Ishikawa (cell line): Measurements from ENCODE around the gene CARMIL1.

Experiments
- CEBPB ChIP-seq: IDR thresholded peaks from 2 replicates; pipeline ENCODE4 v1.6.1; 2012
- CREB1 ChIP-seq: IDR thresholded peaks from 2 replicates; pipeline ENCODE4 v1.6.1; 2012; ENCODE audit warnings: low read depth
- EGR1 ChIP-seq: IDR thresholded peaks from 2 replicates; pipeline ENCODE4 v1.6.1; 2012
- EP300 ChIP-seq: IDR thresholded peaks from 2 replicates; pipeline ENCODE4 v1.6.1; 2012; ENCODE audit warnings: borderline replicate concordance
- FOXM1 ChIP-seq: IDR thresholded peaks from 2 replicates; pipeline ENCODE4 v1.6.1; 2012; ENCODE audit warnings: low read depth, borderline replicate concordance
- NFIC ChIP-seq: IDR thresholded peaks from 2 replicates; pipeline ENCODE4 v1.6.1; 2012
- RAD21 ChIP-seq: IDR thresholded peaks from 2 replicates; pipeline ENCODE4 v1.6.1; 2012; ENCODE audit warnings: low read depth
- TAF1 ChIP-seq: IDR thresholded peaks from 2 replicates; pipeline ENCODE4 v1.6.1; 2012; ENCODE audit warnings: low read depth, mild to moderate bottlenecking
- TCF12 ChIP-seq: IDR thresholded peaks from 2 replicates; pipeline ENCODE4 v1.6.1; 2012; ENCODE audit warnings: low read depth
- TEAD4 ChIP-seq: IDR thresholded peaks from 2 replicates; pipeline ENCODE4 v1.6.1; 2012
- YY1 ChIP-seq: IDR thresholded peaks from 2 replicates; pipeline ENCODE4 v1.6.1; 2012; ENCODE audit warnings: low read depth
- ZBTB7A ChIP-seq: IDR thresholded peaks from 2 replicates; pipeline ENCODE4 v1.6.1; 2012; ENCODE audit warnings: low read depth
- TF ChIP-seq, protein P1 (sequence below): IDR thresholded peaks from 2 replicates; pipeline ENCODE4 v1.6.1; 2012
- TF ChIP-seq, protein P2 (sequence below): IDR thresholded peaks from 2 replicates; pipeline ENCODE4 v1.6.1; 2012; ENCODE audit warnings: low read depth, mild to moderate bottlenecking
- TF ChIP-seq, protein P3 (sequence below): IDR thresholded peaks from 2 replicates; pipeline ENCODE4 v1.6.1; 2012

Gene CARMIL1

DNA sequence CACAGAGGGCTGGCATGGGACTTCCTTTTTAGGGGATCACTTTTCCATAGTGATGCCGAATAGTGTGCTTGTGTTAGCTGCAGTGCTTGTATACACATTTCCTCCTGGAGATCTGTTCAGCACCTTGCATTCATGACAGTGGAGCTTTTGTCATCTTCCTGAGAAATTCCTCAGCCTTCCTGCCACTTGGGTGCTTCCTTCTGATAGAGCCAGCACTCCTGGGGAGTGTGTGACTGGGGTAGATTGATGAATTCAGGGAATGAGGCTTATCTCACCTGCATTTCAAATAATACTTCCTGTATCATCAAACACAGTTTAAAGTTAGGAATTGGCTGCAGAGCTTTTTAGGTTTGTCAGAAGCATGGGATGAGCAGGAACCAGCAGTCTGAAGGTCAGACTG lies 324.1 kb downstream of the CARMIL1 start:
- TF ChIP-seq EGR1 = no peak
- TF ChIP-seq ZBTB7A = no peak
- no peak for TF ChIP-seq FOXM1
- TF ChIP-seq CEBPB = no peak
- TF ChIP-seq, protein P1, sequence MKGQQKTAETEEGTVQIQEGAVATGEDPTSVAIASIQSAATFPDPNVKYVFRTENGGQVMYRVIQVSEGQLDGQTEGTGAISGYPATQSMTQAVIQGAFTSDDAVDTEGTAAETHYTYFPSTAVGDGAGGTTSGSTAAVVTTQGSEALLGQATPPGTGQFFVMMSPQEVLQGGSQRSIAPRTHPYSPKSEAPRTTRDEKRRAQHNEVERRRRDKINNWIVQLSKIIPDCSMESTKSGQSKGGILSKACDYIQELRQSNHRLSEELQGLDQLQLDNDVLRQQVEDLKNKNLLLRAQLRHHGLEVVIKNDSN = no peak
- no peak for TF ChIP-seq RAD21

DNA sequence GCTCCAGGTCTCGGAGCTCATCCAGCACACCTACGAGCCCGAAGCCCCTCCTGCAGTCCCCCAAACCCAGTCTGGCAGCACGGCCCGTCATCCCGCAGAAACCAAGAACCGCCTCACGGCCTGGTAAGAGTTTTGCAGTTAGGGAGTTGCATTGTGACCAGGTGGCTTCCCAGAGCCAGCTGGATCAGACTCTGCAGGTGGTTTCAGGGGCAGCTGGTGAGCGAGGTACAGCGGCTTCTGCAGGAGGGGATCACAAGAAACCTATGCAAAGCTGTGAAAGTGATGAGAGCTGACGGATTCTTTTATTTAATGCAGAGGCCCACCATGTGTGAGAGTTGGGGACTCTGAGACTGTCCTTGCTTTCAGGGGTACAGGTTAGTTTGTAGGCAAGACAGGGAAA lies 327.0 kb downstream of the CARMIL1 start:
- no peak for TF ChIP-seq EGR1
- TF ChIP-seq TAF1 = no peak
- TF ChIP-seq EP300 = no peak
- TF ChIP-seq, protein P2, sequence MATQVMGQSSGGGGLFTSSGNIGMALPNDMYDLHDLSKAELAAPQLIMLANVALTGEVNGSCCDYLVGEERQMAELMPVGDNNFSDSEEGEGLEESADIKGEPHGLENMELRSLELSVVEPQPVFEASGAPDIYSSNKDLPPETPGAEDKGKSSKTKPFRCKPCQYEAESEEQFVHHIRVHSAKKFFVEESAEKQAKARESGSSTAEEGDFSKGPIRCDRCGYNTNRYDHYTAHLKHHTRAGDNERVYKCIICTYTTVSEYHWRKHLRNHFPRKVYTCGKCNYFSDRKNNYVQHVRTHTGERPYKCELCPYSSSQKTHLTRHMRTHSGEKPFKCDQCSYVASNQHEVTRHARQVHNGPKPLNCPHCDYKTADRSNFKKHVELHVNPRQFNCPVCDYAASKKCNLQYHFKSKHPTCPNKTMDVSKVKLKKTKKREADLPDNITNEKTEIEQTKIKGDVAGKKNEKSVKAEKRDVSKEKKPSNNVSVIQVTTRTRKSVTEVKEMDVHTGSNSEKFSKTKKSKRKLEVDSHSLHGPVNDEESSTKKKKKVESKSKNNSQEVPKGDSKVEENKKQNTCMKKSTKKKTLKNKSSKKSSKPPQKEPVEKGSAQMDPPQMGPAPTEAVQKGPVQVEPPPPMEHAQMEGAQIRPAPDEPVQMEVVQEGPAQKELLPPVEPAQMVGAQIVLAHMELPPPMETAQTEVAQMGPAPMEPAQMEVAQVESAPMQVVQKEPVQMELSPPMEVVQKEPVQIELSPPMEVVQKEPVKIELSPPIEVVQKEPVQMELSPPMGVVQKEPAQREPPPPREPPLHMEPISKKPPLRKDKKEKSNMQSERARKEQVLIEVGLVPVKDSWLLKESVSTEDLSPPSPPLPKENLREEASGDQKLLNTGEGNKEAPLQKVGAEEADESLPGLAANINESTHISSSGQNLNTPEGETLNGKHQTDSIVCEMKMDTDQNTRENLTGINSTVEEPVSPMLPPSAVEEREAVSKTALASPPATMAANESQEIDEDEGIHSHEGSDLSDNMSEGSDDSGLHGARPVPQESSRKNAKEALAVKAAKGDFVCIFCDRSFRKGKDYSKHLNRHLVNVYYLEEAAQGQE = no peak
- TF ChIP-seq ZBTB7A = no peak
- no peak for TF ChIP-seq FOXM1
- TF ChIP-seq TCF12 = no peak
- no peak for TF ChIP-seq CREB1

DNA sequence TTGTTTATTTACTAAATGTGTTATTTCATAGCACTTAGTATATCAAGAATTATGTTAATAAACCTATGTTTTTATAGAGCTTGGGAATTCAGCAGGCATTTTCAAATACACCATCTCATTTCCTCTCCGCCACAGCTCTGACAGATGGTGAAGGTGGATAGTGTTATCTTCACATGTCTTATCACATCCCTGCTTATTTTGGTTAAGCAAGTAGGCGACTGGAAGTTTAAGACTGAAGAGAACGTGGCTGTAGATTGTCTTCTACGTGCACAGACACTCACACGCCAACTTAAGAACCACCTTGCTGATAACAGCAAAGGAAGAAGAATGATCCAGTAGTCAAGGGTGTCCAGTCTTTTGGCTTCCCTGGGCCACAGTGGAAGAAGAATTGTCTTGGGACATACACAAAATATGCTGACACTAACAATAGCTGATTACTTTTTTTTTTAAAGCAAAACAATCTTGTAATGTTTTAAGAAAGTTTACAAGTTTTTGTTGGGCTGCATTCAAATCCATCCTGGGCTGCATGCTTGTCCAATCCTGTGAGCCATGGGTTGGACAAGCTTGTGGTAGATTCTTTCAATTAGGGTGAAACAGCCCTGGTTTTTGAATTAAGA lies 329.5 kb downstream of the CARMIL1 start:
- no peak for TF ChIP-seq CEBPB
- no peak for TF ChIP-seq FOXM1
- TF ChIP-seq CREB1 = no peak
- TF ChIP-seq EP300 = no peak
- TF ChIP-seq, protein P3, sequence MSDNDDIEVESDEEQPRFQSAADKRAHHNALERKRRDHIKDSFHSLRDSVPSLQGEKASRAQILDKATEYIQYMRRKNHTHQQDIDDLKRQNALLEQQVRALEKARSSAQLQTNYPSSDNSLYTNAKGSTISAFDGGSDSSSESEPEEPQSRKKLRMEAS = no peak
- no peak for TF ChIP-seq RAD21
- TF ChIP-seq YY1 = no peak
- TF ChIP-seq, protein P1 = no peak

DNA sequence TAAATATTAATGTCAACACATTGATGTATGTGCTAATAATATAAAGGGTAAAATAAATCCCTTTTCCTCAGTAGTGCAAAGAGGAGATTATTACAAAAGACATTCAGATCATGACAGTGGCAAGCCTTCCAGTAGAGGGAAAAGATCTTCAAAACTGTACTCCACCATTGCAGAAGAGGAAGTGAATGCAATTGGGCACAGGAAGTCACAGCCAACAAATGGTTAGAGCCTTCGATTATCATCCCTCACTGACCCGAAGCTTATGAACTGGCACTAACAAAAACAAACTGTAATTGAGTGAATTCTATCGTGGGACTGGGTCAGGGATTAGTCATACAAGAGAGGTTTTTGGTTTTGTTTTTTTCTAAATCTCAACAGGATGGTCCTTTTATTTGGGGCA lies 333.5 kb downstream of the CARMIL1 start:
- TF ChIP-seq RAD21 = no peak
- TF ChIP-seq TEAD4 = no peak
- no peak for TF ChIP-seq YY1
- TF ChIP-seq, protein P2 = no peak
- TF ChIP-seq TCF12 = no peak

DNA sequence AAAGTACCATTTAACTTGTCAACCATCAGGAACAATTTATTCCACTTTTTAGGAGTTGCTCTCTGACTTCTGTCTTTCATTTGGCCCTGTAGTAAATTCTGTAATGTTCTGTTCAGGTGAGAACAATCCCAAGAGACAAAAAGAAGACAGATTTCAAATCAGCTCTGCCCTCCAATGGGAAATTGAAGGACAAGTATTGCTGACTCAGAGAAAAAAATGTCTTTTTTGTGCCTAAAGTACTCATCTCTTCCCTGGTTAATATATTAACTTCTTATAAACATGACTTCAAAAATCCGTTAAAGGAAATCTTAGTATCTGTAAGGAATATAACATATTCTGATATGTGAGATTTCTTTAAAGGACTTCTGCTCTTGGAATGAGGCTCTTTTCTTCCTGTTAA lies 334.2 kb downstream of the CARMIL1 start:
- TF ChIP-seq TCF12 (no peak), YY1 (no peak), TAF1 (no peak)

DNA sequence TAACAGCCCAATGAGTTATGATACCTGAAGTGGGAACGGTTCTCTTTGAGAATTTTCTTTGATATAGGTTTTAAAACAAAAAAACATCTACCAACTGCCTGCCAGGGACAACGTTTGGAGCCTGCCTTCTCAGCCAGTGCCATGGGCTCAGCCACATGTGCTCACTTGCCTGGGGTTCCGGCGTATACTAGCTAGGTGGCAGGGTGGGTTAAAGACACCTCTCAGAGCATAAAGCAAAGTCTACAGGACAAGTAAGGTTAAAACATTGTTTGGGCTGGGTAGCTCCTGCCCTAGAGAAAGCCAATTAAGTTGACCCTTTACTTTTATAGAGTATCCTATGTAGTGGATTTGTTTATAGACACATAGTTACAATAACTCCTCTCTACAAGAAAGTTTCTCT lies 334.9 kb downstream of the CARMIL1 start:
- no peak for TF ChIP-seq YY1
- TF ChIP-seq, protein P1 = no peak
- TF ChIP-seq, protein P2 = no peak
- TF ChIP-seq, protein P3 = no peak
- TF ChIP-seq FOXM1 = no peak
- TF ChIP-seq TAF1 = no peak
- TF ChIP-seq ZBTB7A = no peak
- no peak for TF ChIP-seq NFIC
- no peak for TF ChIP-seq EP300
